K562 (cell line): ENCODE data around the gene HYAL1. TPM values are rescaled to one million over a fixed set of nuclear protein-coding genes. Genes with fewer than 3 reads are reported as not detected.

ENCODE experiments used
- ATAC-seq: fragments of 200-7000 bp; cut with Tn5 transposase; 3 replicates; pipeline ENCODE4 v1.9.1; 2020; ENCODE audit warnings: moderate library complexity
- BruUV-seq: library from RNA; stranded (reverse); fragments of 400-500 nt; replicated peaks from 2 replicates; lab custom pipeline; 2021; lab: Mats Ljungman, UMichigan
- CTCF ChIA-PET: fragments of 300-600 bp; formaldehyde crosslinking; extraction: SDS; loops from one replicate; lab custom pipeline; 2021; ENCODE audit warnings: low intra/inter-chr PET ratio; lab: Yijun Ruan, JAX
- POLR2A ChIA-PET: fragments of 300-600, 350-650 bp; sonication (Branson Sonifier 250); formaldehyde crosslinking; extraction: SDS; loops from one replicate; lab custom pipeline; 2021; ENCODE audit warnings: antibody characterized with exemption, inconsistent platforms; lab: Yijun Ruan, JAX
- DNase-seq, 4 experiments: peaks; one replicate each; pipeline versions ENCODE4 v3.0.0 to v3.0.0-alpha.2; 2011 to 2018; ENCODE audit warnings: low spot score in 3 of 4, mixed read lengths in 3 of 4; ENCODE audit errors: extremely low read depth in 1 of 4
- FAIRE-seq: peaks from 2 replicates; lab custom pipeline; 2011; peaks lifted over from hg19 to GRCh38; lab: Jason Lieb, UNC
- H2AFZ ChIP-seq: 2 replicates; pipeline ENCODE4 v1.6.0; 2011; ENCODE audit warnings: low read depth, low read length, control low read depth, inconsistent platforms
- H3K27ac ChIP-seq: fragments of 200-600 bp; 3 replicates; pipeline ENCODE4 v1.8.0; 2011; ENCODE audit warnings: low read depth, mild to moderate bottlenecking, control low read depth, inconsistent platforms, low read length, moderate library complexity, mixed read lengths; ENCODE audit errors: extremely low read depth
- H3K27me3 ChIP-seq, 2 experiments: fragments of 300-600 bp in 1 of 2; 2 replicates in 1 of 2; 3 replicates in 1 of 2; pipeline versions ENCODE4 v1.6.0 to v1.8.0; 2011; ENCODE audit warnings: inconsistent platforms in 2 of 2, low read length in 2 of 2, mild to moderate bottlenecking in 1 of 2, mixed read lengths in 1 of 2, moderate library complexity in 1 of 2; ENCODE audit not compliant: control insufficient read depth in 2 of 2, insufficient read depth in 2 of 2
- H3K36me3 ChIP-seq: fragments of 300-600 bp; 3 replicates; pipeline ENCODE4 v1.8.0; 2011; ENCODE audit warnings: mild to moderate bottlenecking, low read length, inconsistent platforms; ENCODE audit not compliant: control insufficient read depth, insufficient read depth
- H3K4me1 ChIP-seq, 2 experiments: fragments of 200-600 bp in 1 of 2; replicated peaks in 1 of 2; 2 replicates in 1 of 2; 3 replicates in 1 of 2; pipeline versions ENCODE4 v1.5.1 to v1.8.0; 2011; ENCODE audit warnings: inconsistent platforms in 2 of 2, low read length in 2 of 2, mild to moderate bottlenecking in 1 of 2, mixed read lengths in 1 of 2, moderate library complexity in 1 of 2; ENCODE audit not compliant: control insufficient read depth in 2 of 2, insufficient read depth in 2 of 2
- H3K4me2 ChIP-seq: 2 replicates; pipeline ENCODE4 v1.6.1; 2011; ENCODE audit warnings: low read length, control low read depth, inconsistent platforms, mixed read lengths; ENCODE audit not compliant: insufficient read depth
- H3K4me3 ChIP-seq: fragments of 200-600 bp; sonication (generic), shearing (Covaris generic); 2 replicates; pipeline ENCODE4 v1.5.1; 2016; ENCODE audit warnings: control low read depth, inconsistent platforms
- H3K79me2 ChIP-seq: fragments of 200-600 bp; 3 replicates; pipeline ENCODE4 v1.8.0; 2011; ENCODE audit warnings: low read length, inconsistent platforms; ENCODE audit not compliant: control insufficient read depth, insufficient read depth
- H3K9ac ChIP-seq, 2 experiments: 2 replicates each; pipeline versions ENCODE4 v1.6.0 to v1.6.1; 2011; ENCODE audit warnings: low read depth in 2 of 2, low read length in 2 of 2, control low read depth in 1 of 2, inconsistent platforms in 1 of 2, mild to moderate bottlenecking in 1 of 2, mixed read lengths in 1 of 2; ENCODE audit not compliant: insufficient read depth in 1 of 2
- H3K9me1 ChIP-seq: one replicate; pipeline ENCODE4 v1.6.0; 2011; ENCODE audit warnings: inconsistent platforms, mild to moderate bottlenecking, low read length, moderate library complexity; ENCODE audit not compliant: control insufficient read depth, insufficient read depth
- H3K9me3 ChIP-seq: replicated peaks from 2 replicates; pipeline ENCODE4 v1.5.1; 2011; ENCODE audit warnings: low read depth, low read length, inconsistent platforms; ENCODE audit not compliant: control insufficient read depth, insufficient read depth
- H4K20me1 ChIP-seq: replicated peaks from 2 replicates; pipeline ENCODE4 v1.6.1; 2011; ENCODE audit warnings: low read length, inconsistent platforms, mixed read lengths; ENCODE audit not compliant: control insufficient read depth, insufficient read depth
- BRCA1 ChIP-seq, 2 experiments: fragments of 450-650 bp in 1 of 2; sonication (generic) in 1 of 2; formaldehyde crosslinking in 1 of 2; IDR thresholded peaks; 2 replicates each; pipeline versions ENCODE4 v1.5.0 to v1.6.1; 2017 to 2020; ENCODE audit warnings: mild to moderate bottlenecking in 1 of 2, missing genetic modification reagents in 1 of 2
- JUNB ChIP-seq: fragments of 450-650 bp; formaldehyde crosslinking; conservative IDR thresholded peaks from 2 replicates; pipeline ENCODE4 v1.4.0; 2020; ENCODE audit warnings: mild to moderate bottlenecking
- POLR2G ChIP-seq: fragments of 200-400 bp; formaldehyde crosslinking; IDR thresholded peaks from 2 replicates; pipeline ENCODE4 v1.6.1; 2017; ENCODE audit warnings: low read depth, mild to moderate bottlenecking, antibody characterized with exemption, low read length, moderate library complexity
- ZNF584 ChIP-seq: fragments of 200-800 bp; sonication (Bioruptor generic); IDR thresholded peaks from 2 replicates; pipeline ENCODE4 v1.6.1; 2016; ENCODE audit warnings: low read depth, mild to moderate bottlenecking, missing genetic modification characterization, missing compliant biosample characterization
- ZNF644 ChIP-seq: fragments of 200-800 bp; sonication (Bioruptor generic); IDR thresholded peaks from 2 replicates; pipeline ENCODE4 v1.6.1; 2016; ENCODE audit warnings: low read depth, missing genetic modification characterization, missing compliant biosample characterization
- WGBS: fragments of 100-300 bp; shearing (Covaris generic); methylation state at CpG from one replicate; pipeline ENCODE4 v1.1.6; 2016; ENCODE audit warnings: low coverage, mixed read lengths; ENCODE audit not compliant: insufficient coverage; ENCODE audit errors: missing lambda C conversion rate; 5-methylcytosine and 5-hydroxymethylcytosine counted together
- in situ Hi-C: fragments of 300-500 bp; cut with MboI; formaldehyde crosslinking; loops from 4 replicates; pipeline ENCODE4 v1.15.0; 2018; ENCODE audit warnings: inconsistent platforms, mixed read lengths
- intact Hi-C: fragments of 100-400 bp; cut with micrococcal nuclease; formaldehyde crosslinking; loops from 2 replicates; pipeline ENCODE4 v1.14.2; 2022
- polyA plus RNA-seq, 8 experiments: library from polyadenylated mRNA; depleted of rRNA in 4 of 8; stranded (reverse) in 5 of 8; unstranded in 3 of 8; fragments of >200 nt; fragmentation: Nextera tagmentation in 2 of 8; fragmentation: Illumina TruSeq in 1 of 8; extraction: Ambion mirVana in 2 of 8; extraction: Trizol in 1 of 8; gene quantifications; 2 replicates each; pipeline versions ENCODE4 v1.2.1 to v1.2.3, GENCODE V29; 2011 to 2014; ENCODE audit warnings: inconsistent platforms in 1 of 8, missing spikeins in 1 of 8
- total RNA-seq, 7 experiments: library from RNA; depleted of rRNA in 6 of 7; stranded (reverse); fragments of >200 nt in 6 of 7; fragmentation: Illumina TruSeq in 2 of 7; extraction: Trizol in 2 of 7; gene quantifications; 2 replicates each; pipeline versions ENCODE4 v1.2.1 to v1.2.3, GENCODE V29; 2011 to 2021; ENCODE audit warnings: low replicate concordance in 1 of 7

Gene HYAL1
- total and polyA plus RNA-seq, 9 of the 15 experiments (the other 6 are each of a cell fraction or from before 2014, with no cell fraction given) = 1.4 to 8.5 (median 4.7) TPM

DNA sequence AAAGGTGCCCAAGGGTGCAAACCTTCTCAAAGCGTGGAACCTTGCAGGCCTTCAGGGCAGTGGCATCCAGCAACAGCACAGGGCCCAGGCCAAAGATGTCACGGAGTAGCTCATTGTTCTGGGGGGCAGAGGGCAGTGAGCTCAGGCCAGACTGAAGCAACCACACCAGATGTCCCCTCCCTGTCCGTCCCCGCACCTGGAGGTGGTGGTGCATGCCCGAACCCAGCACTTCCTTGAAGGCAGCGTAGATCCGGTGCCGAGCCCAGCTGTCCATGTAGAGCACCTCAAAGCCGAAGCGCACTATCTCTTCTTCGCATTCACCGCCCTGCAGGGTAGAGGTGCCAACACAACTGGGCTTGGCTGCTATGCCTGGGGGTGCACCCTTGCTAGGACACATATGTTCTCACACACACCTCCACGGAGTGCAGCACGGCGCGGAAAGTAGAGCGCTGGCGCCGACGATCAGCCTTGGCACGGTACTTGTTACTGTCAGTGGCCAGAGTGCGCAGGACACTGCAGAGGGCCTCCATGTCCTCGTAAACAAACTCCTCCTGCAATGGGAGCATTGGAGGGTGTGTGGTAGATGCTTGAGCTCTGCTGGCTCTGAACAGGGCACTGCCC lies 14.9 kb downstream of the HYAL1 start:
- 98% methylated on average over 13 of the region's 23 CpGs for WGBS
- intact Hi-C loops (no loop called here), in situ Hi-C loops (no loop called here)
- H3K36me3 ChIP-seq = peaks cover 49% of the 10 kb centered on the region; the same call in 2 of the 3 replicates
- H3K27me3 ChIP-seq = no peaks in the 10 kb centered on the region
- FAIRE-seq (no peak), ATAC-seq (no peak), DNase-seq (no peak)
- H3K4me2 ChIP-seq = no peak overlapping the region
- ChIA-PET CTCF (no interaction called here), POLR2A (interaction anchor here (0.6 to 1.7 kb wide), 3 partner anchors 10 to 73 kb away, joined by 3 to 8 read pairs (median 4); partner anchors contain the start of genes HYAL3 and NAA80)
- no peak overlapping the region for H2AFZ ChIP-seq
- H3K9me3 ChIP-seq = no peaks in the 10 kb centered on the region
- no peak overlapping the region for H3K27ac ChIP-seq
- no peak overlapping the region; a peak in 1 of 4 replicates for H3K9ac ChIP-seq
- BruUV-seq = no TSS peak
- H3K4me3 ChIP-seq = no peak overlapping the region
- peaks cover 30% of the 10 kb centered on the region for H3K79me2 ChIP-seq
- no peaks in the 10 kb centered on the region for H3K9me1 ChIP-seq
- H4K20me1 ChIP-seq = no peaks in the 10 kb centered on the region
- H3K4me1 ChIP-seq = peaks cover 8 to 53% of the 10 kb centered on the region in 2 experiments; a peak in 3 of 5 replicates
- TF ChIP-seq BRCA1 (IDR thresholded peaks at IDR 0.05) = no peak
- TF ChIP-seq BRCA1 (CRISPR knock-in tag; IDR thresholded peaks at IDR 0.05) = no peak
- TF ChIP-seq POLR2G = peak; percentile 19; the same call in 1 of the 2 replicates
- no peak for TF ChIP-seq ZNF584 (CRISPR knock-in tag)
- no peak for TF ChIP-seq JUNB (CRISPR knock-in tag)
- no peak for TF ChIP-seq ZNF644 (tag)
